Measurements from ENCODE around the gene ATXN7.

Gene ATXN7

DNA sequence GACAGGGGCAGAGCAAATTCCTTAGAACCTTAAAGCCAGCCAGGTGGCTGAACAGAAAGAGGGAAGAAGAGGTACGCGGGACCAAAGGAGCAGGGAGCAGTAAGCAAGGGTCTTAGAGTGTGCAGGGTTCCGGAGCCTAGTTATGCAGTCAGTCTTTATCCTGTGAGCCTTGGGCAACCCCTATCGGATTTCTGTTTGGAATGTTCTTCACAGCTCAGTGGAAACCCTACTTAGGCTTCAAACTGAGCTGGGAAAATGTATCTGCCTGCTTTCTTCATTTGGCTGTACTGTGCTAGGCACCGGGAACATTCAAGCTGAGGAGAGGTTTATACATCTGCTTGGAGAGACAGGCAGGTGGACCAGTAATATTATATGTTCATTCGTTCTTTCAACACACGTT lies 122.5 kb downstream of the ATXN7 start:
- H3K36me3 ChIP-seq (ENCODE audit: control insufficient read depth, insufficient read depth, low read length), result peaks cover 19% of the 10 kb centered on the region
- TF ChIP-seq, protein P1, sequence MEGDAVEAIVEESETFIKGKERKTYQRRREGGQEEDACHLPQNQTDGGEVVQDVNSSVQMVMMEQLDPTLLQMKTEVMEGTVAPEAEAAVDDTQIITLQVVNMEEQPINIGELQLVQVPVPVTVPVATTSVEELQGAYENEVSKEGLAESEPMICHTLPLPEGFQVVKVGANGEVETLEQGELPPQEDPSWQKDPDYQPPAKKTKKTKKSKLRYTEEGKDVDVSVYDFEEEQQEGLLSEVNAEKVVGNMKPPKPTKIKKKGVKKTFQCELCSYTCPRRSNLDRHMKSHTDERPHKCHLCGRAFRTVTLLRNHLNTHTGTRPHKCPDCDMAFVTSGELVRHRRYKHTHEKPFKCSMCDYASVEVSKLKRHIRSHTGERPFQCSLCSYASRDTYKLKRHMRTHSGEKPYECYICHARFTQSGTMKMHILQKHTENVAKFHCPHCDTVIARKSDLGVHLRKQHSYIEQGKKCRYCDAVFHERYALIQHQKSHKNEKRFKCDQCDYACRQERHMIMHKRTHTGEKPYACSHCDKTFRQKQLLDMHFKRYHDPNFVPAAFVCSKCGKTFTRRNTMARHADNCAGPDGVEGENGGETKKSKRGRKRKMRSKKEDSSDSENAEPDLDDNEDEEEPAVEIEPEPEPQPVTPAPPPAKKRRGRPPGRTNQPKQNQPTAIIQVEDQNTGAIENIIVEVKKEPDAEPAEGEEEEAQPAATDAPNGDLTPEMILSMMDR (IDR thresholded peaks at IDR 0.05; ENCODE audit: insufficient read depth, low read length, poor library complexity, severe bottlenecking), result no peak

DNA sequence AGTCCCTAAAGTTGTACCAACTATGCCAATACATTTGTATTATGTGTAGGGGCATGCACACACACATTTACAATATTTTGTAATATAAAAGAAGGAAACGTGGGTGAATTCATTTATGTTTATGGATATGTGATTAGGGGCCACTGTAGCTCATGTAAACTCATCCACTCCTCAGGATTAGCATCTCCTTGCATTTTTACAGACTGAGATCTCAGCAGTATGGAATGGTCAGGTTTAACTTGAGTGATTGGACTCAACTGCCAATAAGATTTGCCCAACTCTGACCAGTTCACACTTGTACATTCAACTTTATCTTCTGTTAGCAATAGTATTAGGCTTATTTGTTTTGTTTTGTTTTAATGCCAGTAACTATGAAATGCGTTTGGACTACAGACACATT lies 123.2 kb downstream of the ATXN7 start:
- Histone ChIP-seq H3K36me3 (ENCODE audit: control insufficient read depth, insufficient read depth, low read length) (peaks cover 20% of the 10 kb centered on the region), H3K4me3 (replicated peaks; ENCODE audit: low read depth, low read length) (no peak overlapping the region), H3K27me3 (replicated peaks; ENCODE audit: control insufficient read depth, insufficient read depth, low read length) (no peaks in the 10 kb centered on the region)
- TF ChIP-seq, protein P1 (IDR thresholded peaks at IDR 0.05; ENCODE audit: insufficient read depth, low read length, poor library complexity, severe bottlenecking), result no peak
- no peak for DNase-seq (ENCODE audit: extremely low read depth, insufficient read length)

More for the DNA sequence above, 122.5 kb downstream of the ATXN7 start:
- DNase-seq (ENCODE audit: extremely low read depth, insufficient read length), result no peak
- Histone ChIP-seq H3K4me3 (replicated peaks; ENCODE audit: low read depth, low read length) (no peak overlapping the region), H3K27me3 (replicated peaks; ENCODE audit: control insufficient read depth, insufficient read depth, low read length) (no peaks in the 10 kb centered on the region)

DNA sequence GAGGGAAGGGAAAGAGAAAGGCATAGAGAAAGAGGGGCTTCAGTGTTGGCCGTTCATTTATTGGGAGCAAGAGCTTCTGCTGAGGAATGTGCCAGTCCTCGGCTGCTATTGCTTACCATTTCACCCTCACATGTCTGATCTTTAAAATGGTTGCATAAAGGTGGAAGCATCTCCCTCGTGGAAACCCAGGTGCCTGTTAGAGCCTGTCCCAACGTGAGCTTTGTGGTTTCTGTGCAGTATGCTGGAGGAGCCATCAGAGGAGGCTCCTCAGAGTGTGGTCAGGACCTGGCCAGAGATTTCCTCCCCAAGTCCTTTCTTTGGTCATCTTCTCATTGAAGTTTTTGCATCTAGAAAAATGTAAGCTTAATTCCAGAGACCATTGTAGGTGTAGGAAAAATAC lies 125.3 kb downstream of the ATXN7 start:
- peaks cover 20% of the 10 kb centered on the region for H3K36me3 ChIP-seq (ENCODE audit: control insufficient read depth, insufficient read depth, low read length)
- no peaks in the 10 kb centered on the region for H3K27me3 ChIP-seq (replicated peaks; ENCODE audit: control insufficient read depth, insufficient read depth, low read length)
- DNase-seq (ENCODE audit: extremely low read depth, insufficient read length), result no peak
- TF ChIP-seq, protein P1 (IDR thresholded peaks at IDR 0.05; ENCODE audit: insufficient read depth, low read length, poor library complexity, severe bottlenecking), result no peak
- H3K4me3 ChIP-seq (replicated peaks; ENCODE audit: low read depth, low read length), result no peak overlapping the region

DNA sequence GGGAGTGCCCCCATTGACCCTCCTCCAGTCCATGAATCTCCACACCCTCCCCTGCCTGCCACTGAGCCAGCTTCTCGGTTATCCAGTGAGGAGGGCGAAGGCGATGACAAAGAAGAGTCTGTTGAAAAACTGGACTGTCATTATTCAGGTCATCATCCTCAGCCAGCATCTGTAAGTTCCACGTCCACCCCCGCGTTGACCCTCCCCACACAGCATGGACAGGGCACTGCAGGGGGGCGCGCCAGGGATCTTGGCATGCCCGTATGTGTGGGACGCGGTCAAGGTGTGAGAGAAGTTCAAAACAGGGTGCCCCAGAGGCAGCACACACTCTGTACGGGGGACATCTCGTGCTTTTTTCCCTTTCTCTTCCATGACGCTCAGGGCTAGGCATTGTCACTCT lies 126.5 kb downstream of the ATXN7 start:
- Histone ChIP-seq H3K4me3 (replicated peaks; ENCODE audit: low read depth, low read length) (no peak overlapping the region), H3K36me3 (ENCODE audit: control insufficient read depth, insufficient read depth, low read length) (peaks cover 22% of the 10 kb centered on the region), H3K27me3 (replicated peaks; ENCODE audit: control insufficient read depth, insufficient read depth, low read length) (no peaks in the 10 kb centered on the region)
- TF ChIP-seq, protein P1 (IDR thresholded peaks at IDR 0.05; ENCODE audit: insufficient read depth, low read length, poor library complexity, severe bottlenecking), result no peak
- DNase-seq (ENCODE audit: extremely low read depth, insufficient read length), result no peak

DNA sequence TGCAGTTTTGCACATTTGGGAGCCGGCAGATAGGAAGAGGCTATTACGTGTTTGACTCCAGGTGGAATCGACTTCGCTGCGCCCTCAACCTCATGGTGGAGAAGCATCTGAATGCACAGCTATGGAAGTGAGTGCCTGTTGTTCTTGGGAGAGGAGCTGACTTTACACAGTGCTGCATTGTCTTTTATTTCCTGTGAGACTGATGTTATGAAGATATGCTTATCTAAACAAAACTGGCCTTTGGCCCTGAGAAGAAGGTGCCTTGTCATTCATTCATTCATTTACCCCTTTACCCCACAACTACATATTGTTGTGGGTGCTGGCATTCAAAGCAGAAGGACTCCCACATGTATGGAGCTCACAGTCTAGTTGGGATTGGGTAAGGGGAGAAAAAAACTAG lies 127.1 kb downstream of the ATXN7 start:
- Histone ChIP-seq H3K4me3 (replicated peaks; ENCODE audit: low read depth, low read length) (no peak overlapping the region), H3K36me3 (ENCODE audit: control insufficient read depth, insufficient read depth, low read length) (peaks cover 26% of the 10 kb centered on the region), H3K27me3 (replicated peaks; ENCODE audit: control insufficient read depth, insufficient read depth, low read length) (no peaks in the 10 kb centered on the region)
- DNase-seq (ENCODE audit: extremely low read depth, insufficient read length), result no peak
- TF ChIP-seq, protein P1 (IDR thresholded peaks at IDR 0.05; ENCODE audit: insufficient read depth, low read length, poor library complexity, severe bottlenecking), result no peak

DNA sequence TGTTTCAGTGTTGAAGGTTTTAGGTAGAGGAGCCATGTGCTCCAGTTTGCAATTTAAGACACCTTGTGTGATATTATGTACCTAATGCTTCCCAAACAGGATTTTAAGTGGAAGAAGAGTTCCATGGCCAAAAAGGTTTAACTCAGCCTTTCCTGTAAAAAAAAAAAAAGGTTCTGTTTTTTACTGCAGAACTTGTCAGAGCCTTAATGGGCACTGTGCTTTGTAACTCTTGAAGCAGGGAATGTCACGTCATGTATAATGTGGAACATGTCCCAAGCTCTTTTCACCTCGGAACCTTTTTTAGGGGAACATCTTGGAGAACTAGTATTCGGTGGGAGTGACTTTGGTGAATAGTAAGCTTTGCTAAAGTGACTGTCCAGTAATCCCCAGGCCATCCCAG lies 128.0 kb downstream of the ATXN7 start:
- TF ChIP-seq, protein P1 (IDR thresholded peaks at IDR 0.05; ENCODE audit: insufficient read depth, low read length, poor library complexity, severe bottlenecking), result no peak
- Histone ChIP-seq H3K36me3 (ENCODE audit: control insufficient read depth, insufficient read depth, low read length) (peaks cover 33% of the 10 kb centered on the region), H3K4me3 (replicated peaks; ENCODE audit: low read depth, low read length) (no peak overlapping the region), H3K27me3 (replicated peaks; ENCODE audit: control insufficient read depth, insufficient read depth, low read length) (no peaks in the 10 kb centered on the region)
- DNase-seq (ENCODE audit: extremely low read depth, insufficient read length), result no peak

All from GM06990 (cell line).